Coronary artery (tissue), 2 donors: ENCODE measurements around the gene JCAD.

Source experiments
- DNase-seq: peaks from one replicate; pipeline ENCODE4 v3.0.0-alpha.2; 2017; ENCODE audit warnings: low spot score
- H3K27ac ChIP-seq, 2 donors: fragments of 200-600 bp; sonication (generic); one replicate each; pipeline ENCODE4 v1.5.1; 2016 to 2019
- H3K4me3 ChIP-seq: fragments of 200-600 bp; sonication (generic); 2 replicates; pipeline ENCODE4 v1.5.1; 2016; ENCODE audit warnings: mild to moderate bottlenecking, moderate library complexity
- TF ChIP-seq, protein P1 (sequence below): fragments of 200-600 bp; sonication (generic); IDR thresholded peaks from one replicate; pipeline ENCODE4 v1.5.1; 2019; ENCODE audit warnings: antibody characterized with exemption

JCAD gene

DNA sequence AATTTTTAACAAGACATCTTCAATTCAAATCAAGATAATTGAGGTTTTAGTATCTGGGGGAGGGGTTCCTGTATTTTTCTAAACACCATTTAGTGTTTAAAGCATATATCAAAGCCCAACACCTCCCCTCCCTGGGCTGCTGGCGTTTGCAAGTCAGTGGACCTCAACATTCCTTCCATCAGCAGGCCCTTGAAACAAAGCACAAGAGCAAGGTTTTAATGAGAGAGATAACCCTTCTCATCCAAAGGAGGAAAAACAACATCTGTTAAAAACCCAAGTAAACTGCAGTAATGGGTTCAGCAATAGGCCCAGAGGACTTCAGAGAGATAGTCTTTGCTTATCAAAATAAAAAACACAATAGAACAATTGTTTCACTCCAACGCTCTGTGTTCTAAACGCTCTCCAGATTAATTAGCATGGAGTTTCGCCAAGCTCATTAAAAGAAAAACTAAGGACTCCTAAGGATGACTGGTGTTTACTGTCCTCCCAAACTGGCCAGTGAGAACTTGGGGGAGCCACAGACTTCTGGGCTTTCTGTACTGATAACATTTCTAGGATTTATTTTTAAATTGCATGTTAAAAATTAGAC is 2.5 kb downstream of the JCAD start:
- Histone ChIP-seq H3K27ac (peak overlapping the region; percentile 59 to 89), H3K4me3 (peak overlapping the region; percentile 35)
- TF ChIP-seq, protein P1, sequence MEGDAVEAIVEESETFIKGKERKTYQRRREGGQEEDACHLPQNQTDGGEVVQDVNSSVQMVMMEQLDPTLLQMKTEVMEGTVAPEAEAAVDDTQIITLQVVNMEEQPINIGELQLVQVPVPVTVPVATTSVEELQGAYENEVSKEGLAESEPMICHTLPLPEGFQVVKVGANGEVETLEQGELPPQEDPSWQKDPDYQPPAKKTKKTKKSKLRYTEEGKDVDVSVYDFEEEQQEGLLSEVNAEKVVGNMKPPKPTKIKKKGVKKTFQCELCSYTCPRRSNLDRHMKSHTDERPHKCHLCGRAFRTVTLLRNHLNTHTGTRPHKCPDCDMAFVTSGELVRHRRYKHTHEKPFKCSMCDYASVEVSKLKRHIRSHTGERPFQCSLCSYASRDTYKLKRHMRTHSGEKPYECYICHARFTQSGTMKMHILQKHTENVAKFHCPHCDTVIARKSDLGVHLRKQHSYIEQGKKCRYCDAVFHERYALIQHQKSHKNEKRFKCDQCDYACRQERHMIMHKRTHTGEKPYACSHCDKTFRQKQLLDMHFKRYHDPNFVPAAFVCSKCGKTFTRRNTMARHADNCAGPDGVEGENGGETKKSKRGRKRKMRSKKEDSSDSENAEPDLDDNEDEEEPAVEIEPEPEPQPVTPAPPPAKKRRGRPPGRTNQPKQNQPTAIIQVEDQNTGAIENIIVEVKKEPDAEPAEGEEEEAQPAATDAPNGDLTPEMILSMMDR = no peak
- DNase-seq = no peak

DNA sequence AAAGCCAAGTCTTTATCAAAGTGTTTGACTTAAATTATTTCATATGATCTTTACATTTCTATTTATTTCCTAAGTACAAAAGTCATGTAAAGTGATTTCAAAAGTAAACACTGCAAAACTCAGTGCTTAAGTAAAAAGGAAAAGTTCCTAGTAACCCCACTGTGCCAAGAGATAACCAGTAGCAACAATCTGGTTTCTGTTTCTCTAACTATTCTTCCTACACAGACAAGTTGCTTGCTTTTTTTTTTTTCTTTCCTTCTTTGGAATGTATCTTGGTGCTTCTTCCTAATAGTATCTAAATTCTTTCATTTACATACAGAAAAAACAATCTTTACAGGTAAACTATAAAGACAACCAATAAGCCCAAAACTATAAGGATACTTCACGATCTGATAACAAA is 3.1 kb downstream of the JCAD start:
- no peak for DNase-seq
- TF ChIP-seq, protein P1 = no peak
- no peak overlapping the region for H3K4me3 ChIP-seq
- H3K27ac ChIP-seq = peak overlapping the region; percentile 33 to 59

DNA sequence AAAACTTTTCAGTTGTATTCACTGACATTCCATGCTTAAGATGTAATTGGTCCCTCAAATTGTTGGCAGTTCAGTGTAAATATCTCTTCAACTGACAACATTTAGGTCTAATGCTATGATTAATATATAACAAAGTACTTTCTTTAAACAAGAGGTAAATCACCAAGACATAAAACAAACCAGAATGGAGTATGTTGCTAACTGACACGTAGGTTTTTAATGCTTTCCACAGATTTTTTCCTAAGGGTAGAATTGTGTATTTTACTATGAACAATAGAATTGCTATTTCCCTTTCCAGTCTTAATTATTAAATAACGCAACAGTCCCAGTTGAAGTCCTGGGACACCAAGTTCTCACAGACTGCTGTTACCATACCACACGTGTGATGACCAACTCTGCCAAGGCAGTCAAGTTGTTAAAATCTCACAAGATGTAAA is 4.1 kb downstream of the JCAD start:
- Histone ChIP-seq H3K27ac (peak overlapping the region; percentile 33 to 64), H3K4me3 (no peak overlapping the region)
- TF ChIP-seq, protein P1 = no peak
- DNase-seq = no peak

DNA sequence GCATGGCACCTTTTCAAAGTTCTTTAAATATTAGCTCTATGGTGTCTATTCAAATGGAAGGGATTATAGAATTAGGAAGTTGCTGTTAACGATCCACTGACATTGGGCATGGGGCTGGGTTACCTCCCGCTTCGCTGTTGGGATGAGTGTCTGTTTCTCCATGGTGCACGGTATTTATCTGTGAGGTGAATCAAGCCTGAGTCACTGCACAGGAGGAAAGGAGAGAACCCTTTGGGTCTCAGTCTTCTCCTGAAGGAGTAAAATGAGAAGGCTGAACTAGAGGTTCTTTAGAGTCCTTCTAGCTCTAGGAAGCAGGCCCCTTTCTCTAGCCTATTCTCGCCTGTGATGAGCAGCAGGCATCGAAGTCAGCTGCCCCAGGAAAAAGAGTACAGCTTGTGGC is 7.3 kb downstream of the JCAD start:
- Histone ChIP-seq H3K27ac (no peak overlapping the region), H3K4me3 (no peak overlapping the region)
- DNase-seq = no peak
- TF ChIP-seq, protein P1 = no peak

DNA sequence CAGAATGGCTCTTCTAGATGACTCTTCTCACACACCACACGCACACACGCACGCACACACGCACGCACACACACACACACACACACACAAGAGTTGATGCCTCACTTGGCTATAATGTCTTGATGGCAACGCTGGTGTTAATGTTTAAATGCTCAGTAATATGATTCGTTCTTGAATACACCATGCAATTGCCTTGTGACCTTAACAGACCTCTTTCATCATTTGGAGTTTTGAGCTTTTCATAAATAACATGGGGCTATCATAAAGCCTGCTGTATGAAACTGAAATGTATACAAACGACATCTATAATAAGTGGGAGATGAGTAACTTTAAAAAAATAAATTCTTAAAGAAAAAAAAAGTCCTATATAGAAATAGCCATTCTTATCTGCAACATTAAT is 8.2 kb downstream of the JCAD start:
- no peak overlapping the region for H3K4me3 ChIP-seq
- DNase-seq = no peak
- no peak overlapping the region for H3K27ac ChIP-seq
- TF ChIP-seq, protein P1 = no peak

DNA sequence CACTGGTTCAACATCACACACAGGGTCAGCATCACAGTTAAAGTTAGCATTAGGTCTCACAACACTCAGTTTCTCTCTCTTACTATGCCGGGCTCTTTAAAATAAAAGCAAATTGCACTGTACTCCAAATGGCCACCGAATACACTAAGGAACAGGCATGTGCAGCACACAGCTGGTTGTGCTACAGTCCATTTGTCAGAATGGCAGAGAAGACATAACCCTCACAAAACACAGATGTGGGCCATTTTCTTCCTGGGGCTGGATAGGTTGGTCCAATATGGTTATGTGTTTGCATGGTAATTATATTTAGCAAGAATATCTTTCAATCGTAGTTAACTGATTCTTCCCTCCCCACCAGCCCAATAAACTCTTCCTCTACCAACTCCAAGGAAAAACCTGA is 9.0 kb downstream of the JCAD start:
- TF ChIP-seq, protein P1 = no peak
- H3K4me3 ChIP-seq = no peak overlapping the region
- no peak for DNase-seq
- no peak overlapping the region for H3K27ac ChIP-seq

DNA sequence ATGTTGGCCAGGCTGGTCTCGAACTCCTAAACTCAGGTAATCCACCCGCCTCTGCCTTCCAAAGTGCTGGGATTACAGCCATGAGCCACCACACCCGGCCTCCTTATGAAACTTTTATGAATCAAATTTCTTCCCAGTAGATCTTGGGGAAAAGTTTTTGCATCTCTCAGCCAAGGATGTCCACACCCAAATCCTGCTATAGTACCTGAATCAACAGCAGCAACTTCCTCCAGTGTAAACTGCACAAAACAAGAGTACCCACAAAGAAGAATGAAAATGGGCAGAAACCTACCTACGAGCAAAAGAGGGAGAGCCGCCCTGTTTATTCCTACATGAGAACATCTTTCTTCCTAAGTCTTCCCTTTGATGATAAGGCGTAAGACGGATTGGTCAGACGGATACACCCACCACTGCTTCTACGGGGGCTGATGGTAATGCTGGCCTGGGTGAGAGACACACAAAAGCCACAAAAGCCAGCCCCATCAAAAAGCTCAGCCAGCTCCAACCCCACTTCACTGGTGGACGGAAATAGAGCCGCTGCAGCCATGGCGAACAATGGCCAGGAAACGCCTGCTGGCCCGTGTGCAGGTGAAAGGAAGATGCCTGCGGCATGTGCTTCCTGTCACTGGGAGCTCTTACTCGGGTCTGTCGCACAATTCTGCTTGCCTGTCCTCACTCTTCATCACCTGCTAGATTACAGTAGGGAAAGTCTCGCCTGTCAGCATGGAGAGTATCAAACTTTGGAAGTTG is 10.4 kb downstream of the JCAD start:
- TF ChIP-seq, protein P1 = no peak
- no peak for DNase-seq
- peak overlapping the region in 1 of 2 donors; percentile 2 for H3K27ac ChIP-seq
- no peak overlapping the region for H3K4me3 ChIP-seq
